Stimulated activated CD4-positive, alpha-beta T cell treated with anti-CD3 and anti-CD28 coated beads, Interleukin-12 subunit alpha, Interleukin-12 subunit beta, amount 100 ng/mL, for 48 hours (primary cell): ENCODE results near the gene TCP11L2.
"Not testable (repeated sequence)": the region's sequence is repeated elsewhere in the genome, so short reads cannot be mapped to it uniquely, and the experiment has no call there.

ENCODE experiments used
- DNase-seq, 3 donors: peaks; one replicate each; pipeline ENCODE4 v3.0.0-alpha.2; 2020; ENCODE audit warnings: low read depth in 2 of 3, low spot score in 1 of 3

Gene TCP11L2

DNA sequence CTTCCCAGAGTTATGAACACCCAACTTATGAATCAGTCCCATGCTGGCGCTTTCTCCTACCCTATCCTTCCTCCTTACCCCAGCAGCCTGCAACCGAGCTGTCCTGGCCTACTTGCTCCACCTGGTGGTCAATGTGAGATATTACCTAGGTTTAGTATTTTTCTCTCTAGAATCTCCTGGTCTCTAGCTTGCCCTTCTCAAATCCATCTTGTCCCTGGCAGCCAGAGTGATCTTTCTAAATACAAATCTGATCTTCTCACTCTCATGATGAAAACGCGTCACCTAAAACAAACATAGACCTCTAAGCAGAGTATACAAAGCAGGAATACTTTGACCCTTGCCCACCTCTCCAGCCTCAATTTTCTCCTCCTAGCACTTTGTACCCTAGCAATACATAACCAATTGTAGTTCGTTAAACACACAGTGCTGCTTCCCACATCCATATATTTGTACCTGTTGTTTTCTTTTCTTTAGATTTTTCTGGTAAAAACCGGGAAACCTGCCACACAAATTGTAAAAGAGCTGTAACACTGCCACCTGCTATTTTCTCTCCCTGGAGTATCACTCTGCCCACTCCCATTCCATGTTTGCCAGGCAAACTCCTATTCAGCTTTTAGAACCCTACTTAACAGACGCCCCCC is 20.0 kb upstream of the TCP11L2 start:
- peak in 2 of 3 donors; percentile 20 to 61 for DNase-seq

DNA sequence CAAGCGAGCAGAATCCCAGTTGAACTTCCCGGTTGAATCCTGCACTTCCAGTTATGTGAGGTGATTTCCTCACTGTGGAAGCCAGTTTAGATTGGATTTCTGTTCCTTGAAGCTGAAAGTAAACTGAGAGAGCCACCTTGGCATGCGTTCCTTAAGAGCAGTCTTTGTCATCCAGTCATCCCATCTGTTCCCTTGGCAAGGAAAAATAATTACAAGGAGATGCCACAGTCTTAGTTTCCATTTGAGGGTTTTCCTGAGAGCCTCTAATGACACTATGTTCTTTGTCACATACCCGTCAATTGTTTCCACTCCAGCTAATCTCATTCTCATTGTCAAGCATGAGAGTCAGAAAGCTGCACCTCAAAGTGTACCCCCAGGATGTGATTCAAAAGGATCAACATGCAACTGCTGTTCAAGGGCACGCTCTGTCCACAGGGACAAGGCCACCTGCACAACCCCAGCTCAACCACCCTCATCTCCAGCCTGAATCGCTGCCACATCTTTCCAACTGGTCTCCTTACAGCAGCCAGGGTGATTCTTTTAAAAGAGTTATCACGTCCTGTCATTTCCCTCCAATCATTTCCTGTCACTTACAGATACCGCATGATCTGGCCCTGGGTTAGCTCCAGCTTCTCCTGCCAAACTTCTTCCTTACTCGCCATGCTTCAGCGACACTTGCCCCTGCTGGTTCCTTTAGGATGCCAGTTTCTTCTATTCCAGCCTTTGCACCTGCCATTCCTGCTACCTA is 18.0 kb upstream of the TCP11L2 start:
- DNase-seq = no peak

DNA sequence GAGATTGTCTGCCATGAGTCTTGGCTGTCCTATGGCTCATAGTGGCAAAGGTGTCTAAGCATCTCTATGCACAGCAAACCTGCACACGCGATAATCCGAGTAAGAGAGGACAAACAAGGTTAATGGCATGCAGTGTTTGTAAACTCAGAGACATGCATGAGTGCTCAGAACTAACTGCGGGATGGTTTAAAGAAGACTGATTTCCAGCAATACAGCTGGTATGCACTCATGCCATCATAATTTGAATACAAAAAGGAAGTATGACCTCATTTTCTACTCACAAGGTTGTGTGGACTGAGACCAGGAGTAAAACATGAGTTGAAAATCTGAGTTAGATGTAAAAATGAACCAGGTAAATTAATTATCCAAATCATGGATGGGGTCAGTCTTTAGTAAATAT is 16.6 kb upstream of the TCP11L2 start:
- no peak for DNase-seq

DNA sequence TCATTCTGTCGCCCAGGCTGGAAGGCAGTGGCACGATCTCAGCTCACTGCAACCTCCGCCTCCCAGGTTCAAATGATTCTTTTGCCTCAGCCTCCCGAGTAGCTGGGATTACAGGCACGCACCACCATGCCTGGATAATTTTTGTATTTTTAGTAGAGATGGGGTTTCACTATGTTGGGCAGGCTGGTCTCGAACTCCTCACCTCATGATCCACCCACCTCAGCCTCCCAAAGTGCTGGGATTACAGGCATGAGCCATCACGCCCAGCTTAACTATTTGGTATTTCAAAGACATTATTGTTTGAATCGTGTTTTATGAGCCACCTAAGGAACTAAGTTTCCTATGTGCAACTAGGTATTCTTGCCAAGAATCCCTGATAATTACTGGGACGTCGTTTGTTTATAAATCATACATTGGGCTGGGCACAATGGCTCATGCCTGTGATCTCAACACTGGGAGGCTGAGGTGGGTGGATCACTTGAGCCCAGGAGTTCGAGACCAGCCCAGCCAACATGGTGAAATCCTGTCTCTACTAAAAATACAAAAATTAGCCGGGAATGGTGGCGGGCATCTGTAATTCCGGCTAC is 15.9 kb upstream of the TCP11L2 start:
- not testable (repeated sequence) for DNase-seq

DNA sequence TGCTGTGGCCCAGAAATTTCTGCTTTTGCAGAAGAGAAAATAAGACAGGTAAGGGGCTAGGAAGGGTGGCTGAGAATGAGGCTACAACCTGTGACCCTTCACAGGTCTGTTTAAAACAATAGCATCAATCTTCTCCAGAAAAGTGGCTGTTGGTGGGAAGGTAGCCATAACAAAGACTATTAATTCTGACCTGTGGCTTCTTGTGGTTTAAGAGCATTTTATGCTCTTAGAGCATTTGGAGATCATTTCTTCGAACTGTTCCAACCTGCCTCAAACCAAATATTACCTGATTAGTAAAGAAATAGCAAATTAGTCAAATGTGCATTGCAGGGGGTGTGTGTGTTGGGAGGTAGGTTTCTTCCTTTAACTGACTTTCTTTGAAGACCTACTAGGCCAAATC is 15.2 kb upstream of the TCP11L2 start:
- DNase-seq = no peak

DNA sequence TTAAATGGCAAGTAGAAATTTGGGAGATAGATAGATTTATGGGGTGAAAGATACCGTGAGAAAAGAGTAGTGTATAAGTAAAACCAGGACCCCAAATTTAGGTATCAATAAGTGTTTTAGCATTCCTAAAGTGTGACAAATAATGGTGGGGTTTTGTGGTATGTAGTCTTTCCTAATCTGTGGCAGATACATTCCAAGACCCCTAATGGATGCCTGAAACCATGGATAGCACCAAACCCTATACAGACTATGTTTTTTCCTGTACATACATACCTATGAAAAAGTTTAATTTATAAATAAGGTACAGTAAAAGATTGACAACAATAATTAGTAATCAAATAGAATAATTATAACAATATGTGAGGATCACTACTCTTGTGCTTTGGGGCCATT is 14.4 kb upstream of the TCP11L2 start:
- DNase-seq = no peak

DNA sequence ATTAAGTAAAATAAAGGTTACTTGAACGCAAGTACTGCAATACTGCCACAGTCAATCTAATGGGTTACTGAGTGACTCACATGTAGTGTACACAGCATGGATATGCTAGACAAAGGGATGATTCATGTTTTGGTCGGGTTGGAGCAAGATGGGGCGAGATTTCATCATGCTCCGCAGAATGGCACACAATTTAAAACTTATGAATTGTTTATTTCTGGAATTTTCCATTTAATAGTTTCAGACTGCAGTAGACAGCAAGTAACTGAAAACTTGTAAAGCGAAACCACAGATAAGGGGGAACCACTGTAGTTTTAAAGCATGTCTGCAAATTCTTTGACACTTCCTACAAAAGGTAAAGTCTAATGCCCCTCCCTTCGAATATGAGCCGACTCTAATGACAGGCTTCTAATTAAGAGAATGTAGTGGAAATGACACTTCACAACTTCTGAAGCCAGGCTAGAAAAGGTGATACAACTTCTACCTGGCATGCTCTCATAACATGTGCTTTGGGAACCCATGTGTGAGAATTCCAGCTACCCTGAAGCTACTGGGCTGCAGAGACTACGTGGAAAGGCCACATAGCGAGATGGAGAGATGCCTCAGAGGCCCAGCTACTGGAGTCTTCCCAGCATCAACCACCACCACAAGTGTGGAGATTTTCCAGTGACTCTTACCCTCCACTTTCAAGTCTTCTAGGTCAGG is 13.9 kb upstream of the TCP11L2 start:
- no peak for DNase-seq

DNA sequence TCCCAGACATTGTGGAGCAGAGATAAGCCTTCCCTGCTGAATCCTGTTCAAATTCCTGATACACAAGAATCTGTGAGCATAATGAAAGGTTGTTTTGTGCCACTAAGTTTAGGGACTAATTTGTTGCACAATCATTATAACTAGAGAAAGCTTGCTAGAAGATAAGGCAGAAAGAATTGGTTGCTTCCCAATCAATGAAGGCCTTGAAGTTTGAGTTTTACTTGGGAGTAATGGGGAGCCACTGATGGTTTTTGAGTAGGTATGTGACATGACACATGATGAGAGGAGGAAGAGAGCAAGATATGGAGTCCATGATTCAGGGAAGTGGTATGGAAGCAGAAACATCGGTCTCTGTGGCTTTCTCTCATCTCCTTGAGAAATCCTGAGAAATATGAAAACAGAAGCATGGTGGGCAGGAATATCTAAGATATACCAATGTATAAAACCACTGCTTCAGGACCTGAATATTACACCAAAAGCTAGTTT is 13.3 kb upstream of the TCP11L2 start:
- DNase-seq = no peak

DNA sequence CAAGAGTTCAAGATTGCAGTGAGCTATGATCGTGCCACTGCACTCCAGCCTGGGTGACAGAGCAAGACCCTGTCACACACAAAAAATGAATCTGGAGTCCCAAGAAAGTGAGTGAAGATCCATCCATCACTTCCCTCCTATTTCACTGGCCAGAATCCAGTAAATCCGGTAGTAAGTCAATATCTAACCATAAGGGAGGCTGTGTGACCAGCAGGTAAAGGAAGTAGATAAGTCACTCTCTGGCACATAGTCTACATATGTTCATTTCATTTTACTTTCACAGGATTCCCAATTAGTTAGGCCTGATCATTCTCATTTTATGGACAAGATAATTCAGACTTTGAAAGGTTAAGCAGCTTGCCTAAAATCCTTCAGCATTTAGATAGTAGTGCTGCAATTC is 11.9 kb upstream of the TCP11L2 start:
- no peak for DNase-seq

DNA sequence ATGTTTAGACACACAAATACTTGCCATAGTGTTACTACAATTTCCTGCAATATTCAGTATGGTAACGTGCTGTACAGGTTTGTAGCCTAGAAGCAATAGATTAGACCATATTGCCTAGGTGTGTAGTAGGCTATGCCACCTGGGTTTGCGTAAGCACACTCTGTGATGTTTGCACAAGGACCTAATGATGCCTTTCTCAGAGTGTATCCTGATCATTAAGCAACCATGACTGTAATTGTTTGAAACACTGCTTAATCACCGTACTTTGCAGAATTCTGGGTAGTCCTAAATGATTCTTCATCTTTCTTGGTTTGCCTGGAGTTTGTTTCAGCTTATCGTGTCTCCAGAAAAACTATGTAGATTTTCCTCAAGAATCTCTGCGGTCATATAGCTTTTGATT is 11.2 kb upstream of the TCP11L2 start:
- no peak for DNase-seq

DNA sequence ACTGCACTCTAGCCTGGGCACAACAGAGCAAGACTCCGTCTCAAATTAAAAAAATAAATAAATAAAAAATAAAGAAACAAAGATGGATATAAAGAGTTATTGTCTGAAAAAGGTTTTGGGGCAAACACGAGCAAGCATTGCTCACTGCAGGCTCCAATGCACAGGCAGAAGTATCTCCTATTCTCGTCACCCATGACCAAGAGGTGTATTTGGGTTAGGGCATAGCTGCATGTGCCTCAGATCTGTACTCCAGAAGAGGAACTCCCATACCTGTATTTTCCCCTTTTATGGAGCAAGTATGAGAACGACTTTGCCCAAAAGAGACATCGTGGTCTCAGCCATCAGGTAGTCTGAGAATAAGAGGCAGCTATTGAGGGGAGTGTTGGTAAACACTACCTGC is 10.2 kb upstream of the TCP11L2 start:
- no peak for DNase-seq

DNA sequence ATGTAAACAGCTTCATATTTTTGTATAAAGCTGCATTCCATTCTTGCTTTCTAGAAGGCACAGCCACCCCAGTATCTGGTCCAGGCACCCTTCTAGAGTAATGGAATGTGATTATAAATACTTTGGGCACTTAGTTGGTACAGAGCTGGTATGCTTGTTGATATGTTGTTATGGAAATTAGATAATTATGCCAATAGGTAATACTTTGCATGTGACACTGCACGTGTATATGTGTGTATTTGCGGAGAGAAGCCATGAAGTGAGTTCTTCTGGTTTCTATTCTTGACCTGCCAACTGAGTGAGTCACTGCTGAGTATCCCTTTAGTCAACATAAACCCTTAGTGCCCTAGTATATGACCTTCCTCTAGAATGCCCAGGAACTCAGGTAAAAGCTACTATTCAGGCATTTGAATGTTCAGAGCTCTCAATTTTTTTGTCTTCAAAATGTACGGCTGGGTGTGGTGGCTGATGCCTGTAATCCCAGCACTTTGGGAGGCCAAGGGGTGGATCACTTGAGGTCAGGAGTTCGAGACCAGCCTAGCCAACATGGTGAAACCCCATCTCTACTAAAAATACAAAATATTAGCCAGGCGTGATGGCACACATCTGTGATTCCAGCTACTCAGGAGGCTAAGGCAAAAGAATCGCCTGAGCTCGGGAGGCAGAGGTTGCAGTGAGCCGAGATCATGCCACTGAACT is 6.2 kb upstream of the TCP11L2 start:
- no peak for DNase-seq

DNA sequence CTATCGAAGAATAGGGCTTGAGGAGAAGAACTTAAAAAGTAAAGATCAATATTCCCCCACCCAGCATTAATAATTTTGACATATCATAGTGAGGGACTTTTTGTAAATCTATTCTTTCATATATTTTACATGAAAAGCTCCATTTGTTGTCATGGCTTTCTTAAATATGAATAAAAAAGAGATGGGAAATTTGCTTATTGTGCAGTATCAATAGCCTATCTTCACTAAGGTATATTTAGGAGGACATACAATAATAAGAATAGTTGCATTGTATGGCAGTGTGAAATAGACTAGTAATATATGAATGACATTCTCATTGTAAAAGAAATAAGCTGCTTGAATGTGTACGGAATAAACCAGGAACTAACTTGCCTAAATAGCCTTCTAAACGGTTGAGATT is 5.5 kb upstream of the TCP11L2 start:
- no peak for DNase-seq

DNA sequence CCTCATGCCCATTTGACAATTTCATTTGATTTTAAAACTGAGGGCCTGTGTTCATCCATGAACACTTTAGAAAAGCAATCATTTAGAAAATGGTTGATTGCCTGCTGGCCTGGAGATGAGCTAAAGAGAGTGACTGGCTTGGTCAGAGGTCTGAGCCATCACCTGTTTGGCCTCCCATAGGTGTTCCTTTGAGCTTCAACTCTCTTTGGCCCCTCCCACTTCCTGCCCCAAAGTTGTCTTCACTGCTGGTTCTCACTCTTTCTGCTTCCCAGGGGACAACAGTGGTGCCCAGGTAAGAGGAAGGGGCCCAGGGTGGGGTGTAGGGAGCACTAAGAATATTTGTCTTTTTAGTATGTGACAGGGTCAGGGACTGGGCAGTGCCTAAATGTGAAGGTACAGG is 4.9 kb upstream of the TCP11L2 start:
- no peak for DNase-seq

DNA sequence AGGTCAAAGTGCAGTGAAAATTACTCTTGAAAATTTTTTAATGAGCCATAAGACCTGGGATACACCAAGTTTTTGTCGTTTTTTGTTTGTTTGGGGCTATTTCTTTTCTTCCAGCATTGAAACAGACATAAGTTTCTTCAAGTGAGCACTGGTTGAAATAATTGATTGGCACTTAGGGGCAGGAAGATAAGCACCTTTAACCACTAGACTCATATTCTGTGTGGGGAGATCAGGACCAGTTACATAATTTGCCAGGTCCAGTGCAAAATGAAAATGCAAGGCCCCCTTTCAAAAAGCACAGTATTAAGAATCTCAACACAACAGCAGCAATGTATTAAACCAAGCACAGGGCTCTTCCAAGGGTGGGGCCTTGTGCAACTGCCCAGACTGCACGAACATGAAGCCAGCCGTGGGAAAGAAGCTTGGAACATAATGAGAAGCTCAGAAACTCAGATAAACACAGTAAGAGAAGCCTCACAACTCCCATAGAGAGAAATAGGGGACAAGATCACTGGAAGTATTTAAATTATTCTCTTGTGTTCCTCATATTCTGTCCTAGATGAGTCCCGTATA is 3.2 kb upstream of the TCP11L2 start:
- no peak for DNase-seq

DNA sequence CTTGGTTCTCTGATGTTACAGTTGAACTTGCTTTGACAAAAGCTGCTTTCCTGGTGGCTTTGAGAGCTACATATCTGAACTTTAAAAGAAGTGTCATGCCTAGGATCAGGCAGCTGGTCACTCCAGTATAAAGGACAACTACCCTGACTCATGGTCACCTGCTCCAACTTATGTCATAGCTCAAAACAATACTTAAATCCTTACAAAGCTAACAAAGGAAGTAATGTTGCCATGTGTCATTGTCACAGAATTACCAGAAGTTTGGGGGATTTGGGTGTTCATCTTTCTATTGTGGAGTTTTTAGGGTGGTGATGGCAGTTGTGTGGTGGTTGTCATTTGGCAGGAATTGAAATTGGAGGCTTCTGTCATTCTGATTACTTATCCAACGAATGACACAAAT is 1.8 kb upstream of the TCP11L2 start:
- no peak for DNase-seq

DNA sequence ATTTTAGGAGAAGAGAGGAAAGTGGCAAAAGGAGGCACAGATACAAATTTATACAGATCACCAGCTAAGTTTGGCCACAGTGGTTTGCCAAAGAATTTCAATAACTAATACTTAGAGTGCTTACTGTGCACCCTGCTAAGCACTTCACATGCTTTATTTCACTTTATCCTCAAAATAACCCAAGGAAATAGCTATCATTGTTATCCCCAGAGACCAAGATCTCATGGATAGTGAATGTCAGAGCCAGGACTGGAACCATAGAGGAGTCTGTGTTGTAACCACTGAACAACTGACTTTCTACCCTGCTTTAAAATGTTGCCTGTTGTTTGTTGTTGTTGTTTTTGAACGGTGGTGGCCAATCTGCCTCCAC is 1.3 kb upstream of the TCP11L2 start:
- no peak for DNase-seq

DNA sequence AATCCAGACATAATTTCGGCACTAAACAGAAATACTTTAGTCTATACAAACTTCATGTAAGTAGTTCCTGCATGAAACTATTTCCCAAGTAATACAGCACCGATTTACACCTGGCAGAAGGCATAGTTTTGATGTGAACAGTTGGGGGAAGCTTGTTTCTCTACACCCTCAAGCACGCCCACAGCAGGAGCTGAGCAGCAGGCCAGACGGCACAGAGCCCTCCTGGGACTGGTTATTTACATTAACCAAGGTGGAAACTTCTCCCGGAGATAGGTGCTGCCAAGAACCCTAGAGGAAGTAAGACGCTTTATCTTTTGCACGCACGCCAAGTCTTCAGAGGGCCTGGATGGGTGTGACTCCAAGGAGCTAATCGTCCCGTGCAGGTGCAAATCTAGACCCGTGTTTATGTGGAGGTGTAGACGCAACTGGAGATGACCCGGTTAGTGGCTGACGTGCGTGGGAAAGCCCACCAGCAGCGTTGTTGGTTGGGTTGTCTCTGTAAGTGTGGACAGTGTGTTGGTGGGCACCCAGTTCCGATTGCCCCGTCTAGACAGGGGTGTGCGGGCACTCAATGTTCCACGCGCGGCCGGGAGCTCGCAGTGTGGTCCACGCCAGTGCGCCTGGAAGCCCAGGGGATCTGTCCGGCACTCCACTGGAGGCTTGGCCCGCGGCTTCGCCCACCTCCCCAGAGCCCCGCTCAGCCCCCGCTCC is 767 bp upstream of the TCP11L2 start:
- peak in 2 of 3 donors; percentile 18 to 27 for DNase-seq

DNA sequence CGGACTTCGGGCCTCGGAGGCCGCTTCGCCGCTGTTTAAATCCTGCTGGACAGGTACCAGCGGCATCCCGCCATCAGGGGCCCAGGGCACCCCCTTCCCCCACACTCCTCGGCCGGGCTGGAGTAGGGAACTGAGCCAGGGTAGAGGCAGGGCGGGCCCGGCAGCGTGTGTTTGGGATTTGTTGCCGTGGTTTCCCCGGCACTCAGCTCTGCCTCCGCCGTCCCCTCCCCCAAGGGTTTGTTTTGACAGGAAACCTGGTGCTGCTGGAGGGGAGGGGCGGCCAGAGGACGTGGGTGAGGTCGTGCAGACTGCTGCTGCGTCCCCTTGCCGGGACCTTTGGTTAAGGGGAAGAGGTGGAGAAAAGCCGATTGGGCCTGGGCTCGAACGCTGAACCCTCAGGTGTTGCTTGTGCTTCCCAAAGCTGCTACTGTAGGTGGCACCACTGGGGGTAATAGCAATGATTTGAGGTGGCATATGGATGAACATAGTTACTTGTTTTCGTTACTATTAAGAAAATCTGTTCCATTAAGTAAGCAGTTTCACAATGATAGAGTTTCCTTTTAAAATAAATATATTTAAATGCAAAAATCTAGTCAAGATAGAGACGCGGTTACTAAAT is 778 bp downstream of the TCP11L2 start:
- DNase-seq = peak; percentile 52 to 70 (median 60)

DNA sequence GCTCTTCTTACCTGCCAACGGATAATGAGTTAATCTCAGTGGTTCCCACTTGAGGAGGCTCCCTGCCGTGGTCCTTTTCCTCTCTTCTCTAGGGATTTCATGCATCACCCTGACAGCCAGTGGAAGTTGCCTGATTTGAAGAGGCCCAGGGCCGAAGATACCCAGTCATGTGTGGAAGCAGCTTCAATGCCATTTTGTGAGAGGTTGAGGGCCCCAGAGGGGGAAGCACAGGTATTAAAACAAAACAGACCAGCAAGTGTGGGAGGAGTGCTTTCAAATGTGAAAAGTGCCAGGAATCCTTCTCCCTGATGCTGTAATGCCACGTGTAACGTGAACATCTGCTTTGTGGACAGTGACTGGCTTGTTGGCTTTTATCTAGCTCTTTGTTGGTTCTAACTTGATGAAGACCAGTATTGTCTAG is 1.5 kb downstream of the TCP11L2 start:
- DNase-seq = no peak
